ENCODE measurements around the gene TMEM255B. TPM values are rescaled to one million over a fixed set of nuclear protein-coding genes. Genes with fewer than 3 reads are reported as not detected.

Gene TMEM255B
- total RNA-seq (2021): 2.1 and 2.8 TPM in 2 replicates
- long read RNA-seq, full-length matches to known transcripts: 6 of 9 reads
- long read RNA-seq, partial matches to known transcripts: 0 of 9 reads
- long read RNA-seq, other reads (novel, unspliced or antisense): 3 of 9 reads

DNA sequence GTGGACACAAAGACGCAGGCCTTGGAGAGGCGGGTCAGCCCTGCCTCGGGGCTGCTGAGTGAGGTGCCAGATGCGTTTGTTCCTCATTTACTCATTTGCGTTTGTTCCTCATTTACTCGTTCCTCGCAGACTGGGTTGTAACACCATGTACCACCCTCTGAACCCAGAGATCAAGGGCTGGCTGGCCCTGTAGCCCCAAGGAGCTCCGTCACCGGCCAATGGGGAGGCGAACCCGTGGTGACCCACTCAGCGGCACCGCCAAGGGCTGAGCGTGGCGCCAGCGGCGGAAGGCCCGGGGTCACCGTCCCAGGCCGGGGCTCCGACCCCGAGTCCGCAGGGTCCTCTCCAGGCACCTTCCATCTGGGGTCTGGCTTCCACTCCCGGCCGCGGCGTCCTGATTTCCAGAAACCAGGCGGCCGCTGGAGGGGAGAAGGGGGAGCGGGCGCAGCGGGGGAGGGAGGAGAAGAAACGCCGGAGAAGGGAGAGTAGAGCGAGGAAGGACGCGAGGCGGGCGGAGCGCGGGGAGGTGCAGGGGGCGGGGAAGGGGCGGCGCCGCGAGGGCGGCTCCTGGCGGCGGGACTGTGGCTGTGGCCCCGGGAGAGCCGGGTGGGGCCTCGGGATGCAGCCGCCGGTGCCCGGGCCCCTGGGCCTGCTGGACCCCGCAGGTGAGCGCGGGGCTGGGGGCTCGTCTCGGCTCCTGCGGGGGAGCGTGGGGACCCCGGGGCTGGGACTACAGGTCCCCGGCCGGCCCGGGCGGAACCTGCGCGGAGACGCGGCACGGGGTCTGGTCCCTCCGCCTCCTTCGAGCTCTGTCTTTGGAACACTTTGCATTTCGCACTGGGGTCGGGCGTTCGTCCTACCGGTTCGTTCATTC lies at the start of gene TMEM255B:
TMEM255B (plus strand) TSS at position 576 of the 874 bp plus-strand sequence; CDS start at position 620, 44 bp downstream.
- Histone ChIP-seq H3K9ac (ENCODE audit: extremely low read depth, insufficient read length, low read length) (no peak within 1 kb of the TSS), H2BK15ac (ENCODE audit: low read depth, low read length) (no peak within 1 kb of the TSS), H2AK5ac (ENCODE audit: insufficient read length, low read length) (no peak within 1 kb of the TSS), H2BK12ac (ENCODE audit: insufficient read length, low read depth, low read length) (no peak within 1 kb of the TSS), H3K14ac (ENCODE audit: insufficient read depth, low read length) (no peak within 1 kb of the TSS; the same call in 1 of the 2 replicates), H3K18ac (ENCODE audit: insufficient read length, low read depth, low read length) (peak within 1 kb of the TSS; percentile 65), H4K8ac (replicated peaks; ENCODE audit: insufficient read length, low read depth, low read length) (no peak within 1 kb of the TSS), H3T11ph (ENCODE audit: low read length) (no peak within 1 kb of the TSS), H3K4me1 (ENCODE audit: insufficient read depth, low read length) (no peaks in the 10 kb centered on the region), H2BK120ac (ENCODE audit: low read depth, low read length, poor library complexity, severe bottlenecking) (no peak within 1 kb of the TSS), H3K27ac (ENCODE audit: insufficient read length, low read depth, low read length) (no peak within 1 kb of the TSS), H4K5ac (ENCODE audit: insufficient read length, low read depth, low read length) (no peak within 1 kb of the TSS), H3K79me2 (ENCODE audit: insufficient read depth, low read length) (no peaks in the 10 kb centered on the region), H3K23ac (ENCODE audit: insufficient read length, low read depth, low read length) (no peak within 1 kb of the TSS), H3K9me3 (ENCODE audit: control insufficient read depth, low read depth, low read length) (no peaks in the 10 kb centered on the region), H2BK20ac (ENCODE audit: low read depth, low read length, poor library complexity, severe bottlenecking) (no peak within 1 kb of the TSS), H4K20me1 (ENCODE audit: control insufficient read depth, insufficient read depth, insufficient read length) (no peaks in the 10 kb centered on the region), H4K91ac (ENCODE audit: insufficient read length, low read depth, low read length) (no peak within 1 kb of the TSS), H3K56ac (ENCODE audit: insufficient read length, low read depth, low read length) (no peak within 1 kb of the TSS), H3K23me2 (ENCODE audit: insufficient read length, low read depth, low read length, poor library complexity, severe bottlenecking) (peaks cover 13% of the 10 kb centered on the region), H3K4me2 (ENCODE audit: insufficient read depth, insufficient read length, low read length) (peak within 1 kb of the TSS; percentile 99), H3K79me1 (ENCODE audit: insufficient read depth, low read depth, low read length, poor library complexity, severe bottlenecking) (no peaks in the 10 kb centered on the region), H3K27me3 (ENCODE audit: insufficient read depth, low read length) (peaks cover 9% of the 10 kb centered on the region; the same call in 1 of the 2 replicates), H3K4ac (ENCODE audit: low read depth, low read length) (no peak within 1 kb of the TSS), H2AFZ (ENCODE audit: low read length) (peak within 1 kb of the TSS; percentile 26), H2BK5ac (ENCODE audit: insufficient read length, low read length) (no peak within 1 kb of the TSS)
- Mint-ChIP-seq H3K4me3 (peak within 1 kb of the TSS; percentile 78 to 95), H3K9me3 (peaks cover 0 to 7% of the 10 kb centered on the region in 2 experiments; a peak in 2 of 5 replicates), H3K27ac (peak within 1 kb of the TSS in 1 of 3 experiments; percentile 26; a peak in 1 of 7 replicates), H3K27me3 (ENCODE audit: low read depth) (peaks cover 54% of the 10 kb centered on the region), H3K4me1 (peaks cover 15 to 17% of the 10 kb centered on the region in 2 experiments), H3K36me3 (ENCODE audit: insufficient read depth in 1 of 3, low read depth in 3 of 3) (no peaks in the 10 kb centered on the region; a peak in 1 of 7 replicates)
- WGBS (ENCODE audit: extremely low coverage, insufficient read length, low lambda C conversion rate): no CpG with 5 or more reads among the region's 80 CpGs
- TF ChIP-seq, protein P1, sequence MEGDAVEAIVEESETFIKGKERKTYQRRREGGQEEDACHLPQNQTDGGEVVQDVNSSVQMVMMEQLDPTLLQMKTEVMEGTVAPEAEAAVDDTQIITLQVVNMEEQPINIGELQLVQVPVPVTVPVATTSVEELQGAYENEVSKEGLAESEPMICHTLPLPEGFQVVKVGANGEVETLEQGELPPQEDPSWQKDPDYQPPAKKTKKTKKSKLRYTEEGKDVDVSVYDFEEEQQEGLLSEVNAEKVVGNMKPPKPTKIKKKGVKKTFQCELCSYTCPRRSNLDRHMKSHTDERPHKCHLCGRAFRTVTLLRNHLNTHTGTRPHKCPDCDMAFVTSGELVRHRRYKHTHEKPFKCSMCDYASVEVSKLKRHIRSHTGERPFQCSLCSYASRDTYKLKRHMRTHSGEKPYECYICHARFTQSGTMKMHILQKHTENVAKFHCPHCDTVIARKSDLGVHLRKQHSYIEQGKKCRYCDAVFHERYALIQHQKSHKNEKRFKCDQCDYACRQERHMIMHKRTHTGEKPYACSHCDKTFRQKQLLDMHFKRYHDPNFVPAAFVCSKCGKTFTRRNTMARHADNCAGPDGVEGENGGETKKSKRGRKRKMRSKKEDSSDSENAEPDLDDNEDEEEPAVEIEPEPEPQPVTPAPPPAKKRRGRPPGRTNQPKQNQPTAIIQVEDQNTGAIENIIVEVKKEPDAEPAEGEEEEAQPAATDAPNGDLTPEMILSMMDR (conservative IDR thresholded peaks at IDR 0.05): peak; percentile 60
- peak; percentile 89 for DNase-seq

Measured in H9 (cell line).